Liver (tissue), 9 donors: Measurements from ENCODE around the gene GPANK1. TPM values are rescaled to one million over a fixed set of nuclear protein-coding genes. Genes with fewer than 3 reads are reported as not detected.

Source experiments
- DNase-seq: peaks from one replicate; pipeline ENCODE4 v3.0.0-alpha.2; 2017; ENCODE audit warnings: low spot score
- H3K27ac ChIP-seq, 2 donors: one replicate each; pipeline ENCODE4 v1.7.0; 2013; ENCODE audit warnings: inconsistent platforms in 2 of 2, low read length in 2 of 2, control low read depth in 1 of 2, low read depth in 1 of 2, mild to moderate bottlenecking in 1 of 2
- H3K27me3 ChIP-seq, 4 donors: one replicate each; pipeline versions ENCODE4 v1.6.1 to v1.7.0; 2013; ENCODE audit warnings: low read length in 3 of 4, inconsistent platforms in 1 of 4, mild to moderate bottlenecking in 1 of 4, moderate library complexity in 1 of 4; ENCODE audit not compliant: control insufficient read depth in 4 of 4, insufficient read depth in 4 of 4
- H3K36me3 ChIP-seq, 4 donors: one replicate each; pipeline versions ENCODE4 v1.6.1 to v1.7.0; 2013; ENCODE audit warnings: low read length in 3 of 4, mild to moderate bottlenecking in 3 of 4, low read depth in 1 of 4, moderate library complexity in 1 of 4; ENCODE audit not compliant: control insufficient read depth in 4 of 4, insufficient read depth in 3 of 4
- H3K4me1 ChIP-seq, 4 donors: one replicate each; pipeline versions ENCODE4 v1.6.1 to v1.7.0; 2013; ENCODE audit warnings: low read length in 3 of 4, mild to moderate bottlenecking in 3 of 4, moderate library complexity in 1 of 4; ENCODE audit not compliant: control insufficient read depth in 4 of 4, insufficient read depth in 4 of 4
- H3K4me3 ChIP-seq, 3 donors: one replicate each; pipeline versions ENCODE4 v1.6.1 to v1.7.0; 2013; ENCODE audit warnings: low read length in 3 of 3, control low read depth in 1 of 3, low read depth in 1 of 3, mild to moderate bottlenecking in 1 of 3
- H3K9ac ChIP-seq, 2 donors: one replicate each; pipeline ENCODE4 v1.7.0; 2013; ENCODE audit warnings: low read length in 2 of 2, mild to moderate bottlenecking in 2 of 2, moderate library complexity in 2 of 2, control low read depth in 1 of 2, low read depth in 1 of 2
- H3K9me3 ChIP-seq, 4 donors: one replicate each; pipeline versions ENCODE4 v1.6.1 to v1.7.0; 2013; ENCODE audit warnings: low read length in 3 of 4; ENCODE audit not compliant: control insufficient read depth in 4 of 4
- EGR1 ChIP-seq, 2 donors: IDR thresholded peaks; 2 replicates each; pipeline ENCODE4 v1.6.1; 2016 to 2018; ENCODE audit warnings: antibody characterized with exemption in 2 of 2, low read depth in 2 of 2
- FOXA1 ChIP-seq: IDR thresholded peaks from 2 replicates; pipeline ENCODE4 v1.6.1; 2016; ENCODE audit warnings: antibody characterized with exemption
- FOXA2 ChIP-seq: IDR thresholded peaks from 2 replicates; pipeline ENCODE4 v1.6.1; 2016; ENCODE audit warnings: antibody characterized with exemption
- GABPA ChIP-seq, 2 donors: IDR thresholded peaks in 1 of 2; conservative IDR thresholded peaks in 1 of 2; 2 replicates each; pipeline ENCODE4 v1.6.1; 2016; ENCODE audit warnings: antibody characterized with exemption in 2 of 2, mild to moderate bottlenecking in 1 of 2, moderate library complexity in 1 of 2
- HNF4A ChIP-seq, 2 donors: conservative IDR thresholded peaks; 2 replicates each; pipeline ENCODE4 v1.6.1; 2016; ENCODE audit warnings: antibody characterized with exemption in 2 of 2, mild to moderate bottlenecking in 2 of 2
- JUND ChIP-seq, 2 donors: IDR thresholded peaks; 2 replicates each; pipeline ENCODE4 v1.6.1; 2016; ENCODE audit warnings: antibody characterized with exemption in 2 of 2
- NR2F2 ChIP-seq: IDR thresholded peaks from 2 replicates; pipeline ENCODE4 v1.6.1; 2016; ENCODE audit warnings: antibody characterized with exemption
- RAD21 ChIP-seq, 2 donors: IDR thresholded peaks; 2 replicates each; pipeline ENCODE4 v1.6.1; 2016; ENCODE audit warnings: antibody characterized with exemption in 2 of 2, mild to moderate bottlenecking in 2 of 2
- RXRA ChIP-seq, 2 donors: IDR thresholded peaks; 2 replicates each; pipeline ENCODE4 v1.6.1; 2017 to 2018; ENCODE audit warnings: antibody characterized with exemption in 2 of 2, mild to moderate bottlenecking in 1 of 2
- SP1 ChIP-seq: IDR thresholded peaks from 2 replicates; pipeline ENCODE4 v1.6.1; 2018; ENCODE audit warnings: antibody characterized with exemption, mild to moderate bottlenecking
- TAF1 ChIP-seq: conservative IDR thresholded peaks from 2 replicates; pipeline ENCODE4 v1.6.1; 2016; ENCODE audit warnings: antibody characterized with exemption, mild to moderate bottlenecking
- WGBS: extraction: QIAGEN DNeasy Blood & Tissue Kit; methylation state at CpG from one replicate; pipeline ENCODE4 v1.1.7; 2013; 5-methylcytosine and 5-hydroxymethylcytosine counted together
- polyA plus RNA-seq, 2 donors: library from polyadenylated mRNA; stranded (reverse) in 1 of 2; unstranded in 1 of 2; fragments of 200-250 nt in 1 of 2; fragments of >200 nt in 1 of 2; fragmentation: Nextera tagmentation in 1 of 2; extraction: Ambion mirVana in 1 of 2; gene quantifications; one replicate each; pipeline versions ENCODE4 v1.2.1 to v1.2.3, GENCODE V29; 2013 to 2015
- total RNA-seq, 2 donors: library from RNA; depleted of rRNA; stranded (reverse); fragments of >200 nt; gene quantifications; one replicate each; pipeline ENCODE4 v1.2.3, GENCODE V29; 2014
- TF ChIP-seq, protein P1 (sequence below): IDR thresholded peaks from 2 replicates; pipeline ENCODE4 v1.6.1; 2016; ENCODE audit warnings: antibody characterized with exemption
- TF ChIP-seq, protein P2 (sequence below): IDR thresholded peaks from 2 replicates; pipeline ENCODE4 v1.6.1; 2016; ENCODE audit warnings: antibody characterized with exemption, mild to moderate bottlenecking
- TF ChIP-seq, protein P3 (sequence below): fragments of 150-350 bp; IDR thresholded peaks from 2 replicates; pipeline ENCODE4 v1.5.1; 2017; ENCODE audit warnings: improper control_type of control experiment, low read depth, low read length; ENCODE audit not compliant: missing input control
- TF ChIP-seq, protein P4 (sequence below): IDR thresholded peaks from 2 replicates; pipeline ENCODE4 v1.6.1; 2016; ENCODE audit warnings: antibody characterized with exemption
- donor health status: healthy.
- donor health status: healthy.
- donor health status: healthy.
- donor health status: healthy.
- donor health status: healthy.

GPANK1 gene
- total and polyA plus RNA-seq, 4 donors, result 7.6 to 13.9 (median 11.2) TPM

DNA sequence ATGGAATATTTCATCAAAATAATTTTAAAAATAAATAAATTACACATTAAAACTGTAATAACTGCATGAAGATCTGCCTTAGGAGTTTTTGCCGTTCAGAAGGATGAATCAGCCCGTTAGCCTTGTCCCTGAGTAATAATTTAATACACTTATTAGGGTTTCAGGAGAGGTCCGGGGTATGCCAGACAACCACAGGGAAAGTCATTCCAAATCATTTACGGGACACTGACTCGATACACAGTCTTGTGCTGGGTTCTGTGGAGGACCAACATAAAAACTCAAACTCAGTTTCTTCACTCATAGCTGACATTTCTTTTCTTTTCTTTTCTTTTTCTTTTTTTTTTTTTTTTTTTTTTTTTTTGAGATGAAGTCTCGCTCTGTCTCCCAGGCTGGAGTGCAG lies 41.1 kb upstream of the GPANK1 start:
- Histone ChIP-seq H3K4me3 (no peak overlapping the region), H3K27me3 (no peaks in the 10 kb centered on the region), H3K9me3 (no peaks in the 10 kb centered on the region), H3K36me3 (no peaks in the 10 kb centered on the region), H3K4me1 (peaks cover 0 to 15% (median 11%) of the 10 kb centered on the region in 4 donors), H3K27ac (no peak overlapping the region), H3K9ac (no peak overlapping the region)
- WGBS, result 94% methylated on average over 6 of the region's 6 CpGs
- TF ChIP-seq, protein P1, sequence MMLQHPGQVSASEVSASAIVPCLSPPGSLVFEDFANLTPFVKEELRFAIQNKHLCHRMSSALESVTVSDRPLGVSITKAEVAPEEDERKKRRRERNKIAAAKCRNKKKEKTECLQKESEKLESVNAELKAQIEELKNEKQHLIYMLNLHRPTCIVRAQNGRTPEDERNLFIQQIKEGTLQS, result no peak
- TF ChIP-seq, protein P2, sequence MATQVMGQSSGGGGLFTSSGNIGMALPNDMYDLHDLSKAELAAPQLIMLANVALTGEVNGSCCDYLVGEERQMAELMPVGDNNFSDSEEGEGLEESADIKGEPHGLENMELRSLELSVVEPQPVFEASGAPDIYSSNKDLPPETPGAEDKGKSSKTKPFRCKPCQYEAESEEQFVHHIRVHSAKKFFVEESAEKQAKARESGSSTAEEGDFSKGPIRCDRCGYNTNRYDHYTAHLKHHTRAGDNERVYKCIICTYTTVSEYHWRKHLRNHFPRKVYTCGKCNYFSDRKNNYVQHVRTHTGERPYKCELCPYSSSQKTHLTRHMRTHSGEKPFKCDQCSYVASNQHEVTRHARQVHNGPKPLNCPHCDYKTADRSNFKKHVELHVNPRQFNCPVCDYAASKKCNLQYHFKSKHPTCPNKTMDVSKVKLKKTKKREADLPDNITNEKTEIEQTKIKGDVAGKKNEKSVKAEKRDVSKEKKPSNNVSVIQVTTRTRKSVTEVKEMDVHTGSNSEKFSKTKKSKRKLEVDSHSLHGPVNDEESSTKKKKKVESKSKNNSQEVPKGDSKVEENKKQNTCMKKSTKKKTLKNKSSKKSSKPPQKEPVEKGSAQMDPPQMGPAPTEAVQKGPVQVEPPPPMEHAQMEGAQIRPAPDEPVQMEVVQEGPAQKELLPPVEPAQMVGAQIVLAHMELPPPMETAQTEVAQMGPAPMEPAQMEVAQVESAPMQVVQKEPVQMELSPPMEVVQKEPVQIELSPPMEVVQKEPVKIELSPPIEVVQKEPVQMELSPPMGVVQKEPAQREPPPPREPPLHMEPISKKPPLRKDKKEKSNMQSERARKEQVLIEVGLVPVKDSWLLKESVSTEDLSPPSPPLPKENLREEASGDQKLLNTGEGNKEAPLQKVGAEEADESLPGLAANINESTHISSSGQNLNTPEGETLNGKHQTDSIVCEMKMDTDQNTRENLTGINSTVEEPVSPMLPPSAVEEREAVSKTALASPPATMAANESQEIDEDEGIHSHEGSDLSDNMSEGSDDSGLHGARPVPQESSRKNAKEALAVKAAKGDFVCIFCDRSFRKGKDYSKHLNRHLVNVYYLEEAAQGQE, result no peak
- TF ChIP-seq, protein P3, sequence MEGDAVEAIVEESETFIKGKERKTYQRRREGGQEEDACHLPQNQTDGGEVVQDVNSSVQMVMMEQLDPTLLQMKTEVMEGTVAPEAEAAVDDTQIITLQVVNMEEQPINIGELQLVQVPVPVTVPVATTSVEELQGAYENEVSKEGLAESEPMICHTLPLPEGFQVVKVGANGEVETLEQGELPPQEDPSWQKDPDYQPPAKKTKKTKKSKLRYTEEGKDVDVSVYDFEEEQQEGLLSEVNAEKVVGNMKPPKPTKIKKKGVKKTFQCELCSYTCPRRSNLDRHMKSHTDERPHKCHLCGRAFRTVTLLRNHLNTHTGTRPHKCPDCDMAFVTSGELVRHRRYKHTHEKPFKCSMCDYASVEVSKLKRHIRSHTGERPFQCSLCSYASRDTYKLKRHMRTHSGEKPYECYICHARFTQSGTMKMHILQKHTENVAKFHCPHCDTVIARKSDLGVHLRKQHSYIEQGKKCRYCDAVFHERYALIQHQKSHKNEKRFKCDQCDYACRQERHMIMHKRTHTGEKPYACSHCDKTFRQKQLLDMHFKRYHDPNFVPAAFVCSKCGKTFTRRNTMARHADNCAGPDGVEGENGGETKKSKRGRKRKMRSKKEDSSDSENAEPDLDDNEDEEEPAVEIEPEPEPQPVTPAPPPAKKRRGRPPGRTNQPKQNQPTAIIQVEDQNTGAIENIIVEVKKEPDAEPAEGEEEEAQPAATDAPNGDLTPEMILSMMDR, result no peak
- TF ChIP-seq FOXA1 (no peak), EGR1 (IDR thresholded peaks at IDR 0.05; ENCODE audit: low read depth in 2 of 2) (no peak), RXRA (IDR thresholded peaks at IDR 0.05) (no peak), JUND (IDR thresholded peaks at IDR 0.05) (no peak)
- DNase-seq, result no peak

DNA sequence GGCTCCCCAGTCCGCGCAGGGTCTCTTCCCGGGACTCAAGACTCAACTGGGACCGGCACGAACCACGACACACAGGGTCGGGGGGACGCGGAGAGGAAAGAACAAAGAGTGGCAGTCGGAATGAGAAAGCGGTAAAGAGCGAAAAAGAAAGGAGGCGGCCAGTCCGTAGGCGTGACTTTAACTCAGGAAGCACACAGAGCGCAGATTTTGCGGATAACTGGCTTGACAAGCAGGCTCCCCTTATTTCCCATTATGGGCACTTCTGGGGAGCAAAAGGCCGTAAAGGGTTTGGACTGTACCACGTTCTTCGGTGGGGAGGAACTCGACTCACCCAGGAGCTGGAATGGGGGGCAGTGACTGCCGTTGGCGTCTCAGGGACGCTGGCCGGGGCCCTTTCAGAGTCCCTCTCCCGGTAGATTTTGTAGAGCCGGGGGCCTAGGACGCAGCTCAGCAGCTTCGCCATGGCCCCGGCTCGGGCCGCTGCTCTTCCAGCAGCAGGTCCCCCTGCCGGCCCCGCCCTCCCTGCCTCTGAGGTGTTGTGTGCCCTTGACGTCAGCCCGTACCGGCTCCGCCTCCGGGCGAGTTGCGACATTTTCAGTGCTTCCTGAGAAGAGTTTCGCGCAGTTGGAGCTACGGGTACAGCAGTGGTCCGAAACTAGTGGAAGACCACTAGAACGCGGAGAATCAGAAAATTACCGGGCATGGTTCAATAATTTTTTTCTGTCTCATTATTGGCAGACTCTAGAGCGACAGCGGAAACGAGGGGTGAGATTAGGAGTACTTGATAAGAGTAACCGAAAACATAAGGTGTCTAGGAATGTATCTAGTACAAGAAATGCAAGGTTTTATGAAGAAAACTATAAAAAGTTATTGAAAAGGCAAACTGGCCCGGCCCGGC lies 38.3 kb upstream of the GPANK1 start, which contains the start of gene ABHD16A:
Gene ABHD16A (minus strand): TSS at position 506 of the 898 bp plus-strand sequence. CDS start 43 bp downstream, at position 463.
- Histone ChIP-seq H3K9me3 (no peaks in the 10 kb centered on the region), H3K9ac (peak within 1 kb of the TSS; percentile 85 to 98), H3K4me3 (peak within 1 kb of the TSS; percentile 72 to 96 (median 73)), H3K27ac (peak within 1 kb of the TSS; percentile 94), H3K4me1 (peaks cover 0 to 17% (median 14%) of the 10 kb centered on the region in 4 donors), H3K36me3 (peaks cover 0 to 5% (median 3%) of the 10 kb centered on the region in 4 donors), H3K27me3 (no peaks in the 10 kb centered on the region)
- WGBS, result under 1% methylated on average over 54 of the region's 54 CpGs
- peak; percentile 98 for DNase-seq
- peak; percentile 55 to 60 for TF ChIP-seq EGR1 (IDR thresholded peaks at IDR 0.05; ENCODE audit: low read depth in 2 of 2)
- TF ChIP-seq, protein P2, result peak; percentile 79
- peak; percentile 9 for TF ChIP-seq NR2F2
- TF ChIP-seq RAD21 (IDR thresholded peaks at IDR 0.05), result peak; percentile 48 to 61
- TF ChIP-seq, protein P4, sequence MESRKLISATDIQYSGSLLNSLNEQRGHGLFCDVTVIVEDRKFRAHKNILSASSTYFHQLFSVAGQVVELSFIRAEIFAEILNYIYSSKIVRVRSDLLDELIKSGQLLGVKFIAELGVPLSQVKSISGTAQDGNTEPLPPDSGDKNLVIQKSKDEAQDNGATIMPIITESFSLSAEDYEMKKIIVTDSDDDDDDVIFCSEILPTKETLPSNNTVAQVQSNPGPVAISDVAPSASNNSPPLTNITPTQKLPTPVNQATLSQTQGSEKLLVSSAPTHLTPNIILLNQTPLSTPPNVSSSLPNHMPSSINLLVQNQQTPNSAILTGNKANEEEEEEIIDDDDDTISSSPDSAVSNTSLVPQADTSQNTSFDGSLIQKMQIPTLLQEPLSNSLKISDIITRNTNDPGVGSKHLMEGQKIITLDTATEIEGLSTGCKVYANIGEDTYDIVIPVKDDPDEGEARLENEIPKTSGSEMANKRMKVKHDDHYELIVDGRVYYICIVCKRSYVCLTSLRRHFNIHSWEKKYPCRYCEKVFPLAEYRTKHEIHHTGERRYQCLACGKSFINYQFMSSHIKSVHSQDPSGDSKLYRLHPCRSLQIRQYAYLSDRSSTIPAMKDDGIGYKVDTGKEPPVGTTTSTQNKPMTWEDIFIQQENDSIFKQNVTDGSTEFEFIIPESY, result peak; percentile 97
- TF ChIP-seq TAF1, result peak; percentile 54
- peak; percentile 46 to 87 for TF ChIP-seq GABPA (IDR thresholded peaks at IDR 0.05 in 1 of 2, conservative IDR thresholded peaks at IDR 0.05 in 1 of 2)
- peak in 1 of 2 donors; percentile 87 for TF ChIP-seq JUND (IDR thresholded peaks at IDR 0.05)
- TF ChIP-seq SP1, result peak; percentile 75
- TF ChIP-seq HNF4A (conservative IDR thresholded peaks at IDR 0.05), result peak; percentile 57 to 72
- TF ChIP-seq, protein P1, result peak; percentile 59
- peak; percentile 63 to 66 for TF ChIP-seq RXRA (IDR thresholded peaks at IDR 0.05)
- TF ChIP-seq, protein P3, result peak; percentile 9
- peak; percentile 66 for TF ChIP-seq FOXA2
